ENCODE results near the gene STOX2.

DNA sequence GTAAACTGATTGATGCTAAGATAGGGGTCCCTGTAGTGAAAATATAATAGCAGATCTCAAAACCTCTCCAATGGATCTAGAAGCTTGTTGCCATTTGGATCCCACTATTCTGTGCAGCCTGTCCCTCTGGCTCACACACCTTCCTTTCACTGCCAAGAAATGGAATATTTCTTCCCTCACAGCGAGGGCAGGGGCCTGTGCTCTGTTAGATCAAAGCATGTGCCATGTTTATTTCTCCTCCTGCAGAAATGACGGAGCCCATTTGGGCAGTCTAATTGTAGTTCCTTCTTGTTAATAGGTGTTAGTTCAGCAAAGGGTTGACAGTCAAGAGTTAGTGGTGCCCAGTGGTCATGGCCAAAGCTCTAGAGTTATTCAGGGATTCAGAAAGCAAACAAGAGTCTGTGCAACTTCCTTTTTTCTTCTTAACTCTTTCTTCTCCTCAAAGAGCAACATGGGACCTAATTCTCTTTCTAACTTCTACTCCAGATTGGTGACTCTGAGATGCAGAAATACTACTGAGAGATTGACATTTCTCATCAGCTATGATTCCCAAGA lies 106.8 kb downstream of the STOX2 start:
- TF ChIP-seq POLR2AphosphoS5 (IDR thresholded peaks at IDR 0.05), result no peak
- TF ChIP-seq, protein P1, sequence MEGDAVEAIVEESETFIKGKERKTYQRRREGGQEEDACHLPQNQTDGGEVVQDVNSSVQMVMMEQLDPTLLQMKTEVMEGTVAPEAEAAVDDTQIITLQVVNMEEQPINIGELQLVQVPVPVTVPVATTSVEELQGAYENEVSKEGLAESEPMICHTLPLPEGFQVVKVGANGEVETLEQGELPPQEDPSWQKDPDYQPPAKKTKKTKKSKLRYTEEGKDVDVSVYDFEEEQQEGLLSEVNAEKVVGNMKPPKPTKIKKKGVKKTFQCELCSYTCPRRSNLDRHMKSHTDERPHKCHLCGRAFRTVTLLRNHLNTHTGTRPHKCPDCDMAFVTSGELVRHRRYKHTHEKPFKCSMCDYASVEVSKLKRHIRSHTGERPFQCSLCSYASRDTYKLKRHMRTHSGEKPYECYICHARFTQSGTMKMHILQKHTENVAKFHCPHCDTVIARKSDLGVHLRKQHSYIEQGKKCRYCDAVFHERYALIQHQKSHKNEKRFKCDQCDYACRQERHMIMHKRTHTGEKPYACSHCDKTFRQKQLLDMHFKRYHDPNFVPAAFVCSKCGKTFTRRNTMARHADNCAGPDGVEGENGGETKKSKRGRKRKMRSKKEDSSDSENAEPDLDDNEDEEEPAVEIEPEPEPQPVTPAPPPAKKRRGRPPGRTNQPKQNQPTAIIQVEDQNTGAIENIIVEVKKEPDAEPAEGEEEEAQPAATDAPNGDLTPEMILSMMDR (IDR thresholded peaks at IDR 0.05), result no peak
- no peak for TF ChIP-seq POLR2A (IDR thresholded peaks at IDR 0.05)
